ENCODE data around the gene PUM2. TPM values are rescaled to one million over a fixed set of nuclear protein-coding genes. Genes with fewer than 3 reads are reported as not detected.

The PUM2 gene
- total and polyA plus RNA-seq, 2 of the 13 experiments (the other 11 are each of a cell fraction or from before 2014, with no cell fraction given): 69.6 to 69.8 TPM

DNA sequence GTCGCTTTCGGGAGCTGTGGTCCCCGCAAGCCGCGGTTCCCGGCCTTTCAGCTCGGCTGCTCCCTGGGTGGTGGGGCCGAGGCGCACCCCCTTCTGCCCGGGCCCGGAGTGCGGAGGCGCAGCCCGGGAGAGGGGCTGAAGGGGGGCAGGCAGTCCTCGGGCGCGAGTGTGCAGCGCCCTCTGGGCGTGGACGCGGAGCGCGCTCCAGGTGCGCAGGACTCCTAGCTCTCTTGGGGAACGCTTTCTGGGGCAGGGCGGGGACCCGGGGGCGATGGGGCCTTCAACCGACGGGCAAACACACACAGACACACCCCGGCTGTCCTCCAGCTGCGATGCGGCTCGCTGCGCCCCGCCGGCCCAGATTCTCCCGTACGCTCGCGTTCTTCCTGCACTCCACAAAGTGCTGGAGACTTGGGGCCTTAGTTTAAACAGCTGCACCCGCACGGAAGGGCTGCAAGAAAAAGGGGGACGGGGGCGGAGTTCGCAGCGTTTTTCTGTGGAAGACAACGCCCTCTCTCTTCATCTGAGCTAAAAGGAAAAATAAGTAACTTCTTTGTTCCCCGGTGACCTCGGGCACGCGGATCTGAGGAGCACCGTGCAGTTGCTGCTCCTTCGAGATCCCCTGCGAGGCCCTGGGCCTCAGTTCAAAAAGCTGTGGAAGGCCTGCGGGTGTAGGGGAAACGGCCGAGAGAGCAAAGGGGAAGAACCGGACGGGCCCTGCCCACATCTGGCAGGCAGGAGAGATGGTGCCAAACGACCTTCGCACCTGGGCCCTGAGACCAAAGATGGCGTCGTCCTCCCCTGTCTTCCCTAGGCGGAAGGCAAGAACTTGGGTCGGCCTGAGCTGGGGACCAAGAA, 125.1 kb downstream of the PUM2 start (continued):
- 0 out of 2 replicates have a peak, but pooled peaks have one; percentile 45 for TF ChIP-seq TOE1 (CRISPR knock-in tag; IDR thresholded peaks at IDR 0.05)
- TF ChIP-seq YEATS4 (CRISPR knock-in tag; IDR thresholded peaks at IDR 0.05; ENCODE audit: borderline replicate concordance): peak; percentile 70; the same call in 1 of the 2 replicates
- TF ChIP-seq, protein P1, sequence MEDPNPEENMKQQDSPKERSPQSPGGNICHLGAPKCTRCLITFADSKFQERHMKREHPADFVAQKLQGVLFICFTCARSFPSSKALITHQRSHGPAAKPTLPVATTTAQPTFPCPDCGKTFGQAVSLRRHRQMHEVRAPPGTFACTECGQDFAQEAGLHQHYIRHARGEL (CRISPR knock-in tag; IDR thresholded peaks at IDR 0.05): no peak
- TF ChIP-seq HIVEP1 (CRISPR knock-in tag; IDR thresholded peaks at IDR 0.05): peak; percentile 36; the same call in 1 of the 2 replicates
- TF ChIP-seq SMYD3 (CRISPR knock-in tag; IDR thresholded peaks at IDR 0.05): 0 out of 2 replicates have a peak, but pooled peaks have one; percentile 41
- TF ChIP-seq, protein P2, sequence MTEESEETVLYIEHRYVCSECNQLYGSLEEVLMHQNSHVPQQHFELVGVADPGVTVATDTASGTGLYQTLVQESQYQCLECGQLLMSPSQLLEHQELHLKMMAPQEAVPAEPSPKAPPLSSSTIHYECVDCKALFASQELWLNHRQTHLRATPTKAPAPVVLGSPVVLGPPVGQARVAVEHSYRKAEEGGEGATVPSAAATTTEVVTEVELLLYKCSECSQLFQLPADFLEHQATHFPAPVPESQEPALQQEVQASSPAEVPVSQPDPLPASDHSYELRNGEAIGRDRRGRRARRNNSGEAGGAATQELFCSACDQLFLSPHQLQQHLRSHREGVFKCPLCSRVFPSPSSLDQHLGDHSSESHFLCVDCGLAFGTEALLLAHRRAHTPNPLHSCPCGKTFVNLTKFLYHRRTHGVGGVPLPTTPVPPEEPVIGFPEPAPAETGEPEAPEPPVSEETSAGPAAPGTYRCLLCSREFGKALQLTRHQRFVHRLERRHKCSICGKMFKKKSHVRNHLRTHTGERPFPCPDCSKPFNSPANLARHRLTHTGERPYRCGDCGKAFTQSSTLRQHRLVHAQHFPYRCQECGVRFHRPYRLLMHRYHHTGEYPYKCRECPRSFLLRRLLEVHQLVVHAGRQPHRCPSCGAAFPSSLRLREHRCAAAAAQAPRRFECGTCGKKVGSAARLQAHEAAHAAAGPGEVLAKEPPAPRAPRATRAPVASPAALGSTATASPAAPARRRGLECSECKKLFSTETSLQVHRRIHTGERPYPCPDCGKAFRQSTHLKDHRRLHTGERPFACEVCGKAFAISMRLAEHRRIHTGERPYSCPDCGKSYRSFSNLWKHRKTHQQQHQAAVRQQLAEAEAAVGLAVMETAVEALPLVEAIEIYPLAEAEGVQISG (CRISPR knock-in tag; IDR thresholded peaks at IDR 0.05): peak; percentile 33
- no peak for TF ChIP-seq NFE2 (CRISPR knock-in tag; IDR thresholded peaks at IDR 0.05)
- TF ChIP-seq ZFP90 (CRISPR knock-in tag; IDR thresholded peaks at IDR 0.05; ENCODE audit: borderline replicate concordance): peak; percentile 86; the same call in 1 of the 2 replicates
- TF ChIP-seq ZEB1 (IDR thresholded peaks at IDR 0.05; ENCODE audit: insufficient replicate concordance, low read depth): no peak
- TF ChIP-seq, protein P3, sequence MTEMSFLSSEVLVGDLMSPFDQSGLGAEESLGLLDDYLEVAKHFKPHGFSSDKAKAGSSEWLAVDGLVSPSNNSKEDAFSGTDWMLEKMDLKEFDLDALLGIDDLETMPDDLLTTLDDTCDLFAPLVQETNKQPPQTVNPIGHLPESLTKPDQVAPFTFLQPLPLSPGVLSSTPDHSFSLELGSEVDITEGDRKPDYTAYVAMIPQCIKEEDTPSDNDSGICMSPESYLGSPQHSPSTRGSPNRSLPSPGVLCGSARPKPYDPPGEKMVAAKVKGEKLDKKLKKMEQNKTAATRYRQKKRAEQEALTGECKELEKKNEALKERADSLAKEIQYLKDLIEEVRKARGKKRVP (CRISPR knock-in tag; IDR thresholded peaks at IDR 0.05): peak in 1 of 2 experiments; percentile 76; a peak in 1 of 4 replicates
- TF ChIP-seq ZFP1 (CRISPR knock-in tag; IDR thresholded peaks at IDR 0.05): peak; percentile 57; the same call in 1 of the 2 replicates
- TF ChIP-seq MEF2D (CRISPR knock-in tag; IDR thresholded peaks at IDR 0.05): 0 out of 2 replicates have a peak, but pooled peaks have one; percentile 21
- TF ChIP-seq RFX5 (IDR thresholded peaks at IDR 0.05; ENCODE audit: low read depth, low read length): no peak
- no peak for TF ChIP-seq CREM (IDR thresholded peaks at IDR 0.05)
- TF ChIP-seq CREM (CRISPR knock-in tag; IDR thresholded peaks at IDR 0.05): no peak
- no peak for TF ChIP-seq TCF7L2 (IDR thresholded peaks at IDR 0.05; ENCODE audit: low read depth, low read length)
- 0 out of 2 replicates have a peak, but pooled peaks have one; percentile 43 for TF ChIP-seq FOXJ3 (CRISPR knock-in tag; IDR thresholded peaks at IDR 0.05; ENCODE audit: borderline replicate concordance)
- no peak for TF ChIP-seq ZSCAN30 (CRISPR knock-in tag; IDR thresholded peaks at IDR 0.05)
- peak; percentile 85; the same call in 1 of the 2 replicates for TF ChIP-seq PCBP1 (IDR thresholded peaks at IDR 0.05; ENCODE audit: borderline replicate concordance, low read depth, low read length)
- TF ChIP-seq ZNF253 (CRISPR knock-in tag; IDR thresholded peaks at IDR 0.05; ENCODE audit: borderline replicate concordance): no peak
- TF ChIP-seq SMAD9 (CRISPR knock-in tag; IDR thresholded peaks at IDR 0.05): no peak; the same call in 1 of the 2 replicates
- 0 out of 2 replicates have a peak, but pooled peaks have one; percentile 60 for TF ChIP-seq RELA (CRISPR knock-in tag; IDR thresholded peaks at IDR 0.05)
- peak; percentile 44 for TF ChIP-seq RXRA (CRISPR knock-in tag; IDR thresholded peaks at IDR 0.05)
- TF ChIP-seq ZMYM3 (CRISPR knock-in tag; IDR thresholded peaks at IDR 0.05): peak; percentile 86
- no peak for TF ChIP-seq ZNF10 (CRISPR knock-in tag; IDR thresholded peaks at IDR 0.05; ENCODE audit: borderline replicate concordance, low read depth)
- 0 out of 2 replicates have a peak, but pooled peaks have one; percentile 51 for TF ChIP-seq ZNF34 (CRISPR knock-in tag; IDR thresholded peaks at IDR 0.05; ENCODE audit: borderline replicate concordance)
- peak; percentile 61; the same call in 1 of the 2 replicates for TF ChIP-seq ZNF331 (CRISPR knock-in tag; IDR thresholded peaks at IDR 0.05)
- TF ChIP-seq ARNTL (CRISPR knock-in tag; IDR thresholded peaks at IDR 0.05): no peak
